ENCODE measurements around the gene CCAR1.
"Not testable (repeated sequence)": the region's sequence is repeated elsewhere in the genome, so short reads cannot be mapped to it uniquely, and the experiment has no call there.

Gene CCAR1

DNA sequence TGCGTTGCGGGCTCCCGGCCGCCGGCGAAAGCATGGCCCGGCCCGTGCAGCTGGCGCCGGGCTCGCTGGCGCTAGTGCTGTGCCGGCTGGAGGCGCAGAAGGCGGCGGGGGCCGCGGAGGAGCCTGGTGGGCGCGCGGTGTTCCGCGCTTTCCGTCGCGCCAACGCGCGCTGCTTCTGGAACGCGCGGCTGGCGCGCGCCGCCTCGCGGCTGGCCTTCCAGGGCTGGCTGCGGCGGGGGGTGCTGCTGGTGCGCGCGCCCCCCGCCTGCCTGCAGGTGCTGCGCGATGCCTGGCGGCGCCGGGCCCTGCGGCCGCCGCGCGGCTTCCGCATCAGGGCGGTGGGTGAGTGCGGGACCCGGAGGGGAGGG is 106.5 kb downstream of the CCAR1 start:
- in situ Hi-C loops (cut with HindIII; ENCODE audit: low sequenced_read_pairs): not testable (repeated sequence)

GRCh38 chr10:68828083-68828601 is 107.1 kb downstream of the CCAR1 start:
- in situ Hi-C loops (cut with HindIII; ENCODE audit: low sequenced_read_pairs): not testable (repeated sequence)

- in situ Hi-C loops (cut with HindIII; ENCODE audit: low sequenced_read_pairs): no loop called here
Observed at GRCh38 chr10:68828833-68829232, 107.8 kb downstream of the CCAR1 start.

- in situ Hi-C loops (cut with HindIII; ENCODE audit: low sequenced_read_pairs): no loop called here
Observed at GRCh38 chr10:68829521-68829920, 108.5 kb downstream of the CCAR1 start.

DNA sequence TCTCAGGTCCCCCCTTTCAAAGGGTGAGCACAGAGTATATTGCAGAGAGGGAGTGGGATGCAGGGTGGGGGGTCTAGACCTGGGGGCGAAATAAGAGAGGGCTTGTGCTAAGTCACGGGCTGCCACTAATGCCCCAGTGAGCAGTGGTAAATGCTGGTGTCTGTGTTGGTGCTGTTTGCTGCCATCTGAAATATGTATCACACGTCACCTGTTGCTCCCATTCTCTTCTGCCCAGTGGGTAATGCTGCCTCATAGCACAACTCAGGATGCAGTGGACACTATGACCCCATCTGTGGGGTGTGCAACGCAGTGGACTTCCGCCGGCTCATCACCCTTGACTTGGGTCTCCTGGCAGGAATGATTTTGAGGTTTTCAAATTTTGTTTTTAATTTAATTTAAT is 108.9 kb downstream of the CCAR1 start:
- in situ Hi-C loops (cut with HindIII; ENCODE audit: low sequenced_read_pairs): no loop called here

DNA sequence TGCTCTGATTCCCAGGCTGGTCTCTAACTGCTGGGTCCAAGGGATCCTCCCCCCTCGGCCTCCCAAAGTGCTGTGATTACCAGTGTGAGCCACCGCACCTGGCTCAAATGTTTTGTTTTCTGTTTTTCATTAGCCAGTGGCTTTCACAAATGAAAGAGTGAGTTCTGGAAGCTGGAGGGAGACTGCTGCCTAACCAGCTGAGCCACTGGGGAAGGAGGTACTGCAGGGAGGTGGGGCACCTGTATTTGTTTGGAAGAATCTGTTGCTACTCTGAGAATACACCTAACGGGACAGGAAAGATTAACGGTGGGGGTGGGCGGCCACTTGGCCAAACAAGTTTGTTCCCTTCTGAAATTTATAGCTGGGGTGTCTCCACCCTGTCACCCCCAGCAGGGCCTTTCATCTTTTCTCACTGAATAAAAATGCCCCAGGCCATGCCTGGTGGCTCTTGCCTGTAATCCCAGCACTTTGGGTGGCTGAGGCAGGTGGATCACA is 111.0 kb downstream of the CCAR1 start:
- in situ Hi-C loops (cut with HindIII; ENCODE audit: low sequenced_read_pairs): no loop called here

GRCh38 chr10:68832601-68833000 is 111.6 kb downstream of the CCAR1 start:
- in situ Hi-C loops (cut with HindIII; ENCODE audit: low sequenced_read_pairs): no loop called here

DNA sequence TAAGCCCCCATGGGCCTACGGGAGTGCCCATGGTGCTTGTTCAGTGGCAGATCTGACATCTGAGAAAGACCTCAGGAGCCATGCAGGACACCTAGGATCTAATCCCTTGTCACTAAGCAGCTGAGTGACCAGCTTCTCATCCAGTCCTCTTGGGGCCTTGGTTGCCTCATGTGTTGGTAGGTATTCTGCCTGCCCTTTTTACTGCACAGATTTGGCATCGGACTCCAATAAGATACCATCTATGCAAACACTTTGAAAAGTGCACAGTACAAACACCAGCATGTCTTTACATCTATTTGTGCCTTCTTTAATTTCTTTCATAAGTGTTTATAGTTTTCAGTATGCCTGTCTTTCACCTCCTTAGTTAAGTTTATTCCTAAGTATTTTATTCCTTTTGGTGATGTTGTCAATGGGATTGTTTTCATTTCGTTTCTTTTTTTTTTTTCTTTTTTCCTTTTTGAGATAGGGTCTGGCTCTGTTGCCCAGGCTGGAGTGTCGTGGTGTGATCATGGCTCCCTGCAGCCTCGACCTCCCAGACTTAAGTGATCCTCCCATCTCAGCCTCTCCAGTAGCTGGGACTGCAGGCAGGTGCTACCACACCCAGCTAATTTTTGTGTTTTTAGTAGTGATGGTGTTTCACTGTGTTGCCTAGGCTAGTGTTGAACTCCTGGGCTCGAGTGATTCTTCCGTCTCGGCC is 116.7 kb downstream of the CCAR1 start:
- in situ Hi-C loops (cut with HindIII; ENCODE audit: low sequenced_read_pairs): no loop called here

DNA sequence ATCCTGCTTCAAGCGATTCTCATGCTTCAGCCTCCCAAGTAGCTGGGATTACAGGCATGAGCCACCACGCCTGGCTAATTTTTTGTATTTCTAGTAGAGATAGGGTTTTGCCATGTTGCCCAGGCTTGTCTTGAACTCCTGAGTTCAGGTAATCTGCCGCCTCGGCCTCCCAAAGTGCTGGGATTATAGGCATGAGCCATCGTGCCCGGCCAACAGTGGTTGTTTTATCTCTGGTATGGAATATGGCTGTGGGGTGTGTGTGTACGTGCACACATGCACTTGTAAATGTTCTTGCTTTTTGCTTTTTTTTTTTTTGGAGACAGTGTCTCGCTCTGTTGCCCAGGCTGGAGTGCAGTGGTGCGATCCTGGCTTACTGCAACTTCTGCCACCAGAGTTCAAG is 119.6 kb downstream of the CCAR1 start:
- in situ Hi-C loops (cut with HindIII; ENCODE audit: low sequenced_read_pairs): not testable (repeated sequence)

All from DLD1 (cell line).